Measurements from ENCODE around the gene ELL.

Gene ELL

DNA sequence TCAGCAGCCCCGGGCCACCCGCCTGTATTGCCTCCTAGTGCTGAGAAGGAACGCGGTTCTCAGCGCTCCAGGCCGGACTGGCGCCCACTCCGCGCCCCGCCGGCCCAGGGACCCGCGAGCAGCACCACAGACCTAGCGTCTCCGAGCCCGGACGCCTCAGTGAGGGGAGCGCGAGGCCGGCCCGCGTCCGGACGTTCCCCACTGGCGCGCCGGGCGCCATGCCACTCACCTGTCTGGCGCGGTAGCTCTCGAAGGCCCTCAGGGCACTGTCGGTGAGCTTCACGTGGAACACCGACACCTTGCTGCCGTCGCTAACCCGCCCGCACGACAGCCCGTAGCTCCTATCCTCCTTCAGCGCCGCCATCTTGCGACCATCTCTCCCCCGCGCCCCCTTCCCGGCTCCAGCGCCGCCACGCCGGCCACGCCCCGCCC is at the start of gene ELL:
Gene ELL, minus strand, starts transcription at position 379 of the 432 bp plus-strand sequence. Its CDS starts 15 bp downstream, at position 364.
- Histone ChIP-seq H3K9ac (ENCODE audit: low read length) (peak within 1 kb of the TSS; percentile 96), H3K4me3 (ENCODE audit: low read length) (peak within 1 kb of the TSS; percentile 84), H3K9me3 (ENCODE audit: control insufficient read depth, low read length) (no peaks in the 10 kb centered on the region), H3K4me1 (ENCODE audit: control insufficient read depth, insufficient read depth, low read length) (peaks cover 8% of the 10 kb centered on the region), H3K36me3 (ENCODE audit: control insufficient read depth, insufficient read depth, low read length) (no peaks in the 10 kb centered on the region), H3K27me3 (ENCODE audit: control insufficient read depth, insufficient read depth, low read length) (no peaks in the 10 kb centered on the region)

DNA sequence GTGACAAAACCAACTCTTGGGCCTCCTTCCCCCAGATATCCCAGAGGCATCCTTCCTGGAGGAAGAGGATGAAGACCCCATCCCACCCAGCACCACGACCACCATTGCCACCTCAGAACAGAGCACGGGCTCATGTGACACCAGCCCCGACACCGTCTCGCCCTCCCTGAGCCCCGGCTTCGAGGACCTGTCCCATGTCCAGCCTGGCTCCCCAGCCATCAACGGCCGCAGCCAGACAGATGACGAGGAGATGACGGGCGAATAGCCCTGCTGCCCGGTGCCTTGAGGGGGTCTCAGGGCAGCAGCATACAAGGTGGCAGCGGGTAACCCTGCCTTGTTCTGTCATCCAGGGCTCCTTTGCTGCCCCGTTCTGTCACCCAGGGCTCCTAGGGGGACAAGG is 46.5 kb upstream of the ELL start:
- no peaks in the 10 kb centered on the region for H3K9me3 ChIP-seq (ENCODE audit: control insufficient read depth, low read length)
- peaks cover 6% of the 10 kb centered on the region for H3K36me3 ChIP-seq (ENCODE audit: control insufficient read depth, insufficient read depth, low read length)

GRCh38 chr19:18566953-18567352 is 45.1 kb upstream of the ELL start:
- H3K4me3 ChIP-seq (ENCODE audit: low read length): no peak overlapping the region
- no peaks in the 10 kb centered on the region for H3K27me3 ChIP-seq (ENCODE audit: control insufficient read depth, insufficient read depth, low read length)
- no peaks in the 10 kb centered on the region for H3K9me3 ChIP-seq (ENCODE audit: control insufficient read depth, low read length)
- H3K36me3 ChIP-seq (ENCODE audit: control insufficient read depth, insufficient read depth, low read length): peaks cover 6% of the 10 kb centered on the region
- H3K4me1 ChIP-seq (ENCODE audit: control insufficient read depth, insufficient read depth, low read length): no peaks in the 10 kb centered on the region
- H3K9ac ChIP-seq (ENCODE audit: low read length): no peak overlapping the region

More for the DNA sequence above, 46.5 kb upstream of the ELL start:
- H3K9ac ChIP-seq (ENCODE audit: low read length): no peak overlapping the region
- H3K4me3 ChIP-seq (ENCODE audit: low read length): no peak overlapping the region
- H3K4me1 ChIP-seq (ENCODE audit: control insufficient read depth, insufficient read depth, low read length): peaks cover 11% of the 10 kb centered on the region
- H3K27me3 ChIP-seq (ENCODE audit: control insufficient read depth, insufficient read depth, low read length): no peaks in the 10 kb centered on the region

- H3K9me3 ChIP-seq (ENCODE audit: control insufficient read depth, low read length): no peaks in the 10 kb centered on the region
- H3K9ac ChIP-seq (ENCODE audit: low read length): no peak overlapping the region
- no peaks in the 10 kb centered on the region for H3K27me3 ChIP-seq (ENCODE audit: control insufficient read depth, insufficient read depth, low read length)
- peaks cover 6% of the 10 kb centered on the region for H3K36me3 ChIP-seq (ENCODE audit: control insufficient read depth, insufficient read depth, low read length)
- peaks cover 11% of the 10 kb centered on the region for H3K4me1 ChIP-seq (ENCODE audit: control insufficient read depth, insufficient read depth, low read length)
- H3K4me3 ChIP-seq (ENCODE audit: low read length): no peak overlapping the region
Measured at GRCh38 chr19:18562086-18562485, 40.2 kb upstream of the ELL start.

DNA sequence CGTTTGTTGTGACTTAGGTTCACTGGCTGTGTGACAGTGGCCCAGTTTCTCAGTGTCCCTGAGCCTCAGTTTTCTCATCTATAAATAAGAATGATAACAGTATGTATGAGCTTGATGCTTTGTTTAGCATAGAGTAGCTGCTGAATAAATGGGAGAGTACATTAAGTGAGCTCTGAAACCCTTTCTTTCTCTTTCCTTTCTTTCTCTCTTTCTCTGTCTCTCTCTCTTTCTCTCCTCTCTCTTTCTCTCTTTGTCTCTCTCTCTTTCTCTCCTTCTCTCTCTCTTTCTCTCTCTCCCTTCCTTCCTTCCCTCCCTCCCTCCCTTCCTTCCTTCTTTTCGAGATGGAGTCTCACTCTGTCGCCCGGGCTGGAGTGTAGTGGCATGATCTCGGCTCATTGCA is 37.8 kb upstream of the ELL start:
- no peak overlapping the region for H3K4me3 ChIP-seq (ENCODE audit: low read length)

GRCh38 chr19:18558604-18559003 is 36.7 kb upstream of the ELL start:
- Histone ChIP-seq H3K9me3 (ENCODE audit: control insufficient read depth, low read length) (no peaks in the 10 kb centered on the region), H3K4me1 (ENCODE audit: control insufficient read depth, insufficient read depth, low read length) (peaks cover 11% of the 10 kb centered on the region), H3K27me3 (ENCODE audit: control insufficient read depth, insufficient read depth, low read length) (no peaks in the 10 kb centered on the region), H3K9ac (ENCODE audit: low read length) (peak overlapping the region; percentile 80), H3K36me3 (ENCODE audit: control insufficient read depth, insufficient read depth, low read length) (no peaks in the 10 kb centered on the region), H3K4me3 (ENCODE audit: low read length) (peak overlapping the region; percentile 26)

More for the DNA sequence above, 37.8 kb upstream of the ELL start:
- H3K27me3 ChIP-seq (ENCODE audit: control insufficient read depth, insufficient read depth, low read length): no peaks in the 10 kb centered on the region
- H3K4me1 ChIP-seq (ENCODE audit: control insufficient read depth, insufficient read depth, low read length): peaks cover 11% of the 10 kb centered on the region
- H3K9me3 ChIP-seq (ENCODE audit: control insufficient read depth, low read length): no peaks in the 10 kb centered on the region
- H3K36me3 ChIP-seq (ENCODE audit: control insufficient read depth, insufficient read depth, low read length): peaks cover 3% of the 10 kb centered on the region
- no peak overlapping the region for H3K9ac ChIP-seq (ENCODE audit: low read length)

DNA sequence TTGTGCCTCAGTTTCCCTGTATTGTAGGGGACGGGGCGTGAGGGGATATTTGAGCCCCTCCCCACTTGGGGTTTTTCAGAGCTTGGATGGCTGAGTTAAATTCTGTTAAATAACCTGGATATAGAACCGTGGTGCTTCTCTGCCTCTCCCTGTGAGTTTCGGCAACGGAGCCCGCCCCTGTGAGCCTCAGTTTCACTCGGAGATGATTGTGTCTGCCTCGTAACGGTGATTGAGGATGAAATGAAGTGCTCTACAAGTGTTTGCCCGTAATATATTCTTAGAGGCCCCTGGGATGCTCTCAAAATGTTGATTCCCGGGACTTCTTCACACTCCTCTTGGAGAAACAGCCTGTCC is 36.3 kb upstream of the ELL start:
- H3K4me1 ChIP-seq (ENCODE audit: control insufficient read depth, insufficient read depth, low read length): peaks cover 11% of the 10 kb centered on the region
- H3K4me3 ChIP-seq (ENCODE audit: low read length): peak overlapping the region; percentile 26
- peak overlapping the region; percentile 80 for H3K9ac ChIP-seq (ENCODE audit: low read length)
- H3K36me3 ChIP-seq (ENCODE audit: control insufficient read depth, insufficient read depth, low read length): no peaks in the 10 kb centered on the region
- no peaks in the 10 kb centered on the region for H3K9me3 ChIP-seq (ENCODE audit: control insufficient read depth, low read length)
- H3K27me3 ChIP-seq (ENCODE audit: control insufficient read depth, insufficient read depth, low read length): no peaks in the 10 kb centered on the region

DNA sequence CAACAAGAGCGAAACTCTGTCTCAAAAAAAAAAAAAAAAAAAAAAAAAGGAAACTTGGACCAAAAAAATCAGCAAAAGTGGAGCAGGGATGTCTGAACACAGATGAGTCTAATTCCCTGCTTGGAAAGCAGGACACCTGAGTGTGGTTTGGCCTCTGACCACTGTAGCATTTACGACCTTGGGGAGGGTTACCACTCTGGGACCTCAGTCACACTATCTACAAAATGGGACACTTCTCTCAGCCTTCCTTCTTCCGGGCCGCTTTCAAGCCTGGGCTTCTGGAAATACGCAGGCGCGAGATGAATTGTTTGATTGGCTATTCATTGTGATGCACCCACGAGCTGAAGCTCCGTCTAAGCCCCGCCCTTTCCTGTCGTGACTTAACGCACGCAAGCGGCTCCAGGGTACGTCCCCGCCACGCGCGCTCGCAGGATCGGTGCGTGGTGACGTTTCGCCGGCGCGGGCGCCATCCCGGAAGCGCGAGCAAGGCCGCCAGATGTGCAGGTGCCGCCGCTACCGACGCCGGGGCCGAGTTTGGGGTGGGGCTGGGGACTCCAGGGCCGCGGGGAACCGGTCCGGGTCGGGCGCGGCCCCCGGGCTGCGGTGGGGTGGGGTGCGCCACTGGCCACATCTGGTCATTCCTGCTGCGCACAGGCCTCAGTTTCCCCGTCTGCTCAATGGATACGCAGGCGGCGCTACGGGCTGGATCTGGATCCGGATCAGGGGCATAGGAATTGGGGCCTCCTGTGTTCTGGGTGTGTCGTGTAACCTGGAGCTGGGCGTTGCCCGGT is 35.7 kb upstream of the ELL start, which contains the start of gene KXD1:
Gene KXD1, plus strand, starts transcription at position 460 of the 791 bp plus-strand sequence. CDS start 4,187 bp downstream, outside the sequence.
- H3K4me3 ChIP-seq (ENCODE audit: low read length): peak within 1 kb of the TSS; percentile 26
- H3K9me3 ChIP-seq (ENCODE audit: control insufficient read depth, low read length): no peaks in the 10 kb centered on the region
- H3K4me1 ChIP-seq (ENCODE audit: control insufficient read depth, insufficient read depth, low read length): peaks cover 11% of the 10 kb centered on the region
- H3K27me3 ChIP-seq (ENCODE audit: control insufficient read depth, insufficient read depth, low read length): no peaks in the 10 kb centered on the region
- no peaks in the 10 kb centered on the region for H3K36me3 ChIP-seq (ENCODE audit: control insufficient read depth, insufficient read depth, low read length)
- H3K9ac ChIP-seq (ENCODE audit: low read length): peak within 1 kb of the TSS; percentile 80

DNA sequence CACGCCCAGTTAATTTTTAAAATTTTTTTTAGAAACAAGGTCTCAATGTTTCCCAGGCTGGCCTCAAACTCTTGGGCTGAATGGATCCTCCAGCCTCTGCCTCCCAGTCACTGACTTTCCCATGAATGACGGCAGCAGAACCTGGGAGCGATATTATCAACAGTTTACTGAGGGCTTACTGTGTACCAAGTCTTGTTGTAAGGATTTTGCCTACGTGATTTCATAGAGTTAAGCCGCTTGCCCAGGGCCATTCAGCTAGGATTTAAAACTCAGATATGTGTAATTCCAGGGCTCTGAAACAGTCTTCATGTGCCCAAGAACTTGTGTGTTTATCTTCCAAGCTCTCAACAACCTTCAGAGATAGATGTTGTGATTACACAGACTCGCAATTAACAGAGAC is 29.8 kb upstream of the ELL start:
- H3K9me3 ChIP-seq (ENCODE audit: control insufficient read depth, low read length): no peaks in the 10 kb centered on the region
- H3K27me3 ChIP-seq (ENCODE audit: control insufficient read depth, insufficient read depth, low read length): no peaks in the 10 kb centered on the region
- H3K36me3 ChIP-seq (ENCODE audit: control insufficient read depth, insufficient read depth, low read length): no peaks in the 10 kb centered on the region
- no peaks in the 10 kb centered on the region for H3K4me1 ChIP-seq (ENCODE audit: control insufficient read depth, insufficient read depth, low read length)
- H3K9ac ChIP-seq (ENCODE audit: low read length): no peak overlapping the region
- no peak overlapping the region for H3K4me3 ChIP-seq (ENCODE audit: low read length)

DNA sequence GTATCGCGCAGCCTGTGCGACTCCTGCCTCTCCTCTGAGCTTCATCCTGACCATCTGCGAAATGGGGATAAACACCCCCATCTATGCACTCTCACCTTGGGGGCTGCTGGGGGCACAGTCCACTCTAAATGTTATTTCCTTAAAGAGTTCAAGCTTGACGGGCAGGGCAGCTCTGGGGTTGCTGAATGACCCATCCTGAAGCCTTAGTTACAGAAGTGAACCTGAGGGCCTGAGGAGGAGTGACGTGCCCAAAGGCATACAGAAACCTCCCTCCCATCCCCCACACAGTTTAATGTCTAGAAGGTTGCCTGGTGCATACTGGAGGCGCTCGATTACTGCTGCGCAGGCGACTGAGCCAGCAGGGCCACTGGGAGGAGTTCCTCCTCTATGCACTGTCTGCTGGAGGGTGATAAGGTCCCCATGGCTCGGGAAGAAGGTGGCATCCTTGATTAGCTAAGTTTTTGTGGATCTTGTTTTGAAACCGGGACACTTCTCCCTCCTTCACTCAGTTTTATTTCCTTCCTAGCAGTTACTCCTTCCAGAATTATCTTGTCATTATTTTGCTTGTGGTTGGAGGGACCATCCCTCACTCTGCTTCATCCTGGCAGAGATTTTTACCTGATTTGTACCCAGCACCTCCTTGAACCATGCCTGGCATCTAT is 22.1 kb upstream of the ELL start:
- H3K9me3 ChIP-seq (ENCODE audit: control insufficient read depth, low read length): no peaks in the 10 kb centered on the region
- H3K4me3 ChIP-seq (ENCODE audit: low read length): peak overlapping the region; percentile 36
- H3K4me1 ChIP-seq (ENCODE audit: control insufficient read depth, insufficient read depth, low read length): peaks cover 14% of the 10 kb centered on the region
- H3K36me3 ChIP-seq (ENCODE audit: control insufficient read depth, insufficient read depth, low read length): no peaks in the 10 kb centered on the region
- peak overlapping the region; percentile 62 for H3K9ac ChIP-seq (ENCODE audit: low read length)
- H3K27me3 ChIP-seq (ENCODE audit: control insufficient read depth, insufficient read depth, low read length): no peaks in the 10 kb centered on the region

DNA sequence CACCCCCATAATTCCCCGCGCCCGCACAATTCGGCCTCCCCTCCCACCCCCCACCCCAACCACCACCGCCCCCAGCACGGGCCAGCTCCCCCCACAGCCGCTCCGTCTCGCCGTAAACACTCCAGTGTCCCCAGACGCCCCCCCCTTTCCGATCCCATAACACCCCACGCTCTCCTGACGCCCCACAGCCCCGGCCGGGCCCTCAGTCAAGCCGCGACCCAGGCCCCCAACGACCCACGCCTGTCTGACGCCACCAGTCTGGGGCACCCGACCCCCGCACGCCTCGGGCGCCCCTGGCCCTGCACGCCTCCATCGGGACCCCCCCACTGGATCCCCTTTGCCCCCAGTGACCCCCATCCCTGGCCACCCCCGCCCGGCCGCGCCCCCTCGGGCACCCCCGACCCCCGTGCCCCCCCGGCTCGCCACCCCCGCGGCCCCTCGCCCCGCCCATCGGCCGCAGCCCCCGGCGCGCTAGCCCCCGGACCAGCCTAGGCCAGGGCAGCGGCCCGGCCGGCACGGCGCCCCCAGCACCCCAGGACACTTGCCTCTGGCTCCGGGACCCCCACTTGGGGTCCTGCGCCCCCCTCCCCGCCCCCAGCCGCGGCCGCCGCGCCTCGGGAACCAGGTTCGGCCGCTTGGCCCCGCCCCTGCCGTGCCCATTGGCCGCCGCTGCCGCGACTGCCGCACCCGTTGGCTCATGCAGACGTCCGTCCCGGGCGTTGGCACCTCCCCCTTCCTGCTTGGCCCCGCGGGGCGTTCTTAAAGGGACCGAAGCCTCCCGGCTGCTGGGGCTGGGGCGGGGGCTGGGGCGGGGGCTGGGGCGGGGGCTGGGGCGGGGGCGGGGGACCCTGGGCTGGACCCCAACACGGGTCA is 21.3 kb upstream of the ELL start, which contains the start of gene FKBP8:
Gene FKBP8, minus strand, starts transcription at position 633 of the 873 bp plus-strand sequence. CDS start 1,603 bp downstream, outside the sequence.
- Histone ChIP-seq H3K9ac (ENCODE audit: low read length) (peak within 1 kb of the TSS; percentile 82), H3K36me3 (ENCODE audit: control insufficient read depth, insufficient read depth, low read length) (no peaks in the 10 kb centered on the region), H3K9me3 (ENCODE audit: control insufficient read depth, low read length) (no peaks in the 10 kb centered on the region), H3K4me1 (ENCODE audit: control insufficient read depth, insufficient read depth, low read length) (peaks cover 14% of the 10 kb centered on the region), H3K4me3 (ENCODE audit: low read length) (peak within 1 kb of the TSS; percentile 36), H3K27me3 (ENCODE audit: control insufficient read depth, insufficient read depth, low read length) (no peaks in the 10 kb centered on the region)
